WTC11 (cell line): ENCODE results near the gene PDZD2.

Experiments
- CTCF ChIP-seq: fragments of 200-600 bp; IDR thresholded peaks from 2 replicates; pipeline ENCODE4 v1.8.0; 2022; ENCODE audit warnings: antibody characterized with exemption
- E2F1 ChIP-seq: sonication (generic); formaldehyde crosslinking; IDR thresholded peaks from 2 replicates; pipeline ENCODE4 v1.8.0; 2022; ENCODE audit warnings: mild to moderate bottlenecking, missing genetic modification reagents
- E2F4 ChIP-seq: sonication (generic); formaldehyde crosslinking; IDR thresholded peaks from 2 replicates; pipeline ENCODE4 v1.8.1; 2022; ENCODE audit warnings: low read depth, mild to moderate bottlenecking, moderate library complexity, missing genetic modification reagents, borderline replicate concordance
- E2F5 ChIP-seq: sonication (generic); formaldehyde crosslinking; IDR thresholded peaks from 2 replicates; pipeline ENCODE4 v1.8.1; 2022; ENCODE audit warnings: mild to moderate bottlenecking, moderate library complexity, missing genetic modification reagents
- ESRRA ChIP-seq: sonication (generic); formaldehyde crosslinking; IDR thresholded peaks from 2 replicates; pipeline ENCODE4 v1.8.1; 2022; ENCODE audit warnings: mild to moderate bottlenecking, missing genetic modification reagents, borderline replicate concordance
- GABPB1 ChIP-seq: sonication (generic); formaldehyde crosslinking; IDR thresholded peaks from 2 replicates; pipeline ENCODE4 v1.8.1; 2023; ENCODE audit warnings: mild to moderate bottlenecking, missing genetic modification reagents
- NFE2L1 ChIP-seq: sonication (generic); formaldehyde crosslinking; IDR thresholded peaks from 2 replicates; pipeline ENCODE4 v1.8.1; 2023; ENCODE audit warnings: missing genetic modification reagents
- NR2C2 ChIP-seq: sonication (generic); formaldehyde crosslinking; IDR thresholded peaks from 2 replicates; pipeline ENCODE4 v1.8.0; 2022; ENCODE audit warnings: mild to moderate bottlenecking, missing genetic modification reagents
- USF1 ChIP-seq: sonication (generic); formaldehyde crosslinking; IDR thresholded peaks from 2 replicates; pipeline ENCODE4 v1.8.0; 2022; ENCODE audit warnings: mild to moderate bottlenecking, missing genetic modification reagents
- USF2 ChIP-seq: sonication (generic); formaldehyde crosslinking; IDR thresholded peaks from 2 replicates; pipeline ENCODE4 v1.8.1; 2023; ENCODE audit warnings: mild to moderate bottlenecking, missing genetic modification reagents, moderate library complexity
- ZNF416 ChIP-seq: fragments of 250-450 bp; sonication (Bioruptor Pico); IDR thresholded peaks from 2 replicates; pipeline ENCODE4 v1.9.0; 2021; ENCODE audit warnings: mild to moderate bottlenecking, inconsistent platforms
- ZSCAN18 ChIP-seq: fragments of 250-450 bp; sonication (Bioruptor Pico); IDR thresholded peaks from 2 replicates; pipeline ENCODE4 v2.1.2; 2022; ENCODE audit warnings: mild to moderate bottlenecking, moderate library complexity

- TF ChIP-seq CTCF: no peak
- no peak for TF ChIP-seq USF1
- TF ChIP-seq E2F1 (CRISPR knock-in tag): no peak
- no peak for TF ChIP-seq GABPB1
- TF ChIP-seq E2F4 (CRISPR knock-in tag): no peak
- TF ChIP-seq E2F5 (CRISPR knock-in tag): no peak
- TF ChIP-seq NFE2L1 (CRISPR knock-in tag): no peak
- no peak for TF ChIP-seq USF2 (CRISPR knock-in tag)
- TF ChIP-seq ZSCAN18 (CRISPR knock-in tag): no peak
- no peak for TF ChIP-seq NR2C2 (CRISPR knock-in tag)
- TF ChIP-seq ZNF416: no peak
- TF ChIP-seq ESRRA (CRISPR knock-in tag): no peak
Measured at GRCh38 chr5:31952067-31952466, 313.1 kb downstream of the PDZD2 start.
